Ascending aorta (tissue), 2 donors: ENCODE measurements around the gene ARSI. TPM values are rescaled to one million over a fixed set of nuclear protein-coding genes. Genes with fewer than 3 reads are reported as not detected.

Source experiments
- DNase-seq, 2 donors: peaks; one replicate each; pipeline ENCODE4 v3.0.0-alpha.2; 2019; ENCODE audit warnings: low spot score in 2 of 2
- H3K27ac ChIP-seq, 2 donors: fragments of 200-600 bp; sonication (generic); one replicate each; pipeline ENCODE4 v1.5.1; 2016 to 2017; ENCODE audit warnings: mild to moderate bottlenecking in 1 of 2
- H3K27me3 ChIP-seq: fragments of 200-600 bp; sonication (generic); one replicate; pipeline ENCODE4 v1.5.1; 2017
- H3K36me3 ChIP-seq, 2 donors: fragments of 200-600 bp; sonication (generic); one replicate each; pipeline ENCODE4 v1.5.1; 2016
- H3K4me1 ChIP-seq, 2 donors: fragments of 200-600 bp; sonication (generic); one replicate each; pipeline ENCODE4 v1.5.1; 2016 to 2017; ENCODE audit warnings: mild to moderate bottlenecking in 1 of 2
- H3K4me3 ChIP-seq, 2 donors: fragments of 200-600 bp; sonication (generic); one replicate each; pipeline ENCODE4 v1.5.1; 2016 to 2017; ENCODE audit warnings: mild to moderate bottlenecking in 1 of 2
- H3K9me3 ChIP-seq, 2 donors: fragments of 200-600 bp; sonication (generic); one replicate each; pipeline ENCODE4 v1.5.1; 2016
- CTCF ChIP-seq, 3 experiments: fragments of 200-600 bp in 2 of 3; fragments of 450-650 bp in 1 of 3; sonication (generic) in 2 of 3; IDR thresholded peaks; one replicate each; pipeline ENCODE4 v1.5.1; 2016 to 2019; ENCODE audit warnings: antibody characterized with exemption in 3 of 3, mild to moderate bottlenecking in 1 of 3, moderate library complexity in 1 of 3
- intact Hi-C: fragments of 100-400 bp; cut with DNase I; formaldehyde crosslinking; loops from one replicate; pipeline ENCODE4 v1.15.1; 2023
- total RNA-seq: library from RNA; depleted of rRNA; stranded (reverse); fragments of >200 nt; gene quantifications from one replicate; pipeline ENCODE4 v1.1.0, GENCODE V29; 2016

The ARSI gene
- total RNA-seq, 1 donor from 2014 or later = not detected

DNA sequence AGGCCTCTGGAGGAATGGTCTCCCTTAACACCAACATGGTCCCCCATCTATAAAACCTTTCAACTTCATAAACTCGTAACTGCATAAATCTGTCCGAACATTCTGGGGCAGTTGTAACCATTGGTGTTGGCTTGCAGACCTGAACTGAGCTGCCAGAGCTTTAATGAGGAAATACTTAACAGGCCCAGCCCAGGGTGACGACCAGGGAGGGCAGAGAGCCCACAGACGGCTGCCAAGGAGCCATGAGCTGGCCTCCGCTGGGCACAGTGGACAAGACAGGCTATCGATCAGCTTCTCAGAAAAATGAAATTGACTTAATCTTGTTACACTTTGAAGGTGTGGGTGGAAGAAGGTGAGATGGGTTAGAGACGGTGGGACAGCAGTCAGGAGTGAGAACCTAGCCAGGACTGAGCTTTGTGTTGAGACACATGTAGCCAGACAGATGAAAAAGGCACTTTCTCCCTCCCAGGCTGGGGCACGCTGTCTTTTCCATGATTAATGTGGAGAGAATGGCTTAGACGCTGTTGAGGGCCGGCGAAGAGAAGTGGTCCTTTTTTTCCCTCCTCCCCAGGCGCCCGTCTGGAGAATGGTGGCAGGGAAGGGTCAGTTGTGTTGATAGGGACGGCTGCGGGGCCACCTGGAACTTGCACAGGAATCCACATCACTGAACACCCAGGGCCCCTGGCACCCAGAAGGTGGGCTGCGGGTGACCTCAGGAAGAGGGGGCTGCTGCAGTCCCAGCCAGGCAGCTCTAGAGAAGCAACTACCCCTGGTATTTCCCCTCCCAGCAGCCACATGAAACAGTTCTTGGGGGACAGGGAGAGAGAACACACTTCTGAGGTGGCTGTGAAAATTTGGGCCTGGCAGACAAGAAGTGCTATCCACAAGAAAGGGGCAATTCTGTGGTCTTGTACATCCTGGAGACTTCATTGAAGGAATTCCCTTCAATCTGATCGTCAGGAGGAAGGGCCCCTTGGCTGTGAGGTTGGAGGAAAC, 27.5 kb upstream of the ARSI start:
- H3K4me3 ChIP-seq = no peak overlapping the region
- intact Hi-C loops = no loop called here
- no peaks in the 10 kb centered on the region for H3K9me3 ChIP-seq
- DNase-seq = no peak
- no peak overlapping the region for H3K27ac ChIP-seq
- no peak for TF ChIP-seq CTCF (IDR thresholded peaks at IDR 0.05)
- no peaks in the 10 kb centered on the region for H3K4me1 ChIP-seq
- H3K27me3 ChIP-seq = no peaks in the 10 kb centered on the region
- no peaks in the 10 kb centered on the region for H3K36me3 ChIP-seq

DNA sequence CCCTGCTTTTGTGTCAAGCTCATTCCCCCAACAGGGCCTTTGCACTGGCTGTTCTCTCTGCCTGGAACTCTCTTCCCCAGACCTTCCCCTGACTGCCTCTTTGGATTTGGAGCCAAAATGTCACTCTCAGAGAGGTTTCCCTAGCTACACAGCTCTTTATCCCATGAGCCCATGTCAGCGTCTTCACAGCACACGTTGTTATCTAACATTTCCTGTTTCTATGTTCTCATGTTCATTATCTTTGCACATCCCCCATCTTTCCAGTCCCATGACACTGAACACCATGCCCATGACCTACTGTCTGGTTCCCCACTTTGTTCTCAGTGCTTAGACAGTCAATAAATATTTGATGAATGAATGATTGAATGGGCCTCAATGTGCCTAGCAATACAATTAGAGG, 26.3 kb upstream of the ARSI start:
- H3K9me3 ChIP-seq = no peaks in the 10 kb centered on the region
- no peaks in the 10 kb centered on the region for H3K27me3 ChIP-seq
- intact Hi-C loops = no loop called here
- H3K36me3 ChIP-seq = no peaks in the 10 kb centered on the region
- no peaks in the 10 kb centered on the region for H3K4me1 ChIP-seq
- no peak overlapping the region for H3K4me3 ChIP-seq
- no peak for DNase-seq
- no peak overlapping the region for H3K27ac ChIP-seq
- TF ChIP-seq CTCF (IDR thresholded peaks at IDR 0.05) = no peak

GRCh38 chr5:150328515-150328914, 25.8 kb upstream of the ARSI start:
- Histone ChIP-seq H3K9me3 (no peaks in the 10 kb centered on the region), H3K4me1 (no peaks in the 10 kb centered on the region), H3K27ac (no peak overlapping the region), H3K4me3 (no peak overlapping the region), H3K27me3 (no peaks in the 10 kb centered on the region), H3K36me3 (no peaks in the 10 kb centered on the region)
- TF ChIP-seq CTCF (IDR thresholded peaks at IDR 0.05) = no peak
- DNase-seq = no peak
- intact Hi-C loops = no loop called here

- Histone ChIP-seq H3K9me3 (no peaks in the 10 kb centered on the region), H3K36me3 (no peaks in the 10 kb centered on the region), H3K27me3 (no peaks in the 10 kb centered on the region), H3K4me1 (no peaks in the 10 kb centered on the region), H3K4me3 (no peak overlapping the region), H3K27ac (no peak overlapping the region)
- no peak for DNase-seq
- TF ChIP-seq CTCF (IDR thresholded peaks at IDR 0.05) = no peak
- intact Hi-C loops = no loop called here
Observed at GRCh38 chr5:150327139-150327538, 24.4 kb upstream of the ARSI start.

GRCh38 chr5:150326707-150327106, 24.0 kb upstream of the ARSI start:
- H3K4me3 ChIP-seq = no peak overlapping the region
- no peak overlapping the region for H3K27ac ChIP-seq
- no peaks in the 10 kb centered on the region for H3K36me3 ChIP-seq
- H3K9me3 ChIP-seq = no peaks in the 10 kb centered on the region
- no peaks in the 10 kb centered on the region for H3K4me1 ChIP-seq
- no peaks in the 10 kb centered on the region for H3K27me3 ChIP-seq
- TF ChIP-seq CTCF (IDR thresholded peaks at IDR 0.05) = no peak
- intact Hi-C loops = no loop called here
- no peak for DNase-seq
